Endothelial cell of umbilical vein (primary cell): Measurements from ENCODE around the gene PLPPR3.

Experiments
- EZH2 ChIP-seq: IDR thresholded peaks from 2 replicates; pipeline ENCODE4 v1.6.1; 2012; ENCODE audit warnings: borderline replicate concordance, low read depth, mild to moderate bottlenecking, moderate library complexity, low read length, inconsistent platforms; ENCODE audit not compliant: severe bottlenecking
- MYC ChIP-seq: IDR thresholded peaks from one replicate; pipeline ENCODE4 v1.6.1; 2011; ENCODE audit warnings: mild to moderate bottlenecking, low read depth, low read length
- POLR2A ChIP-seq: IDR thresholded peaks from 2 replicates; pipeline ENCODE4 v1.6.1; 2012; ENCODE audit warnings: low read depth, mild to moderate bottlenecking, control low read depth, low read length
- TF ChIP-seq, protein P1 (sequence below), 2 donors: IDR thresholded peaks; 1 replicate in 1 of 2; 2 replicates in 1 of 2; pipeline ENCODE4 v1.5.1; 2011; ENCODE audit warnings: low read length in 2 of 2, mild to moderate bottlenecking in 2 of 2, moderate library complexity in 2 of 2, control low read depth in 1 of 2, inconsistent platforms in 1 of 2, low read depth in 1 of 2; ENCODE audit not compliant: insufficient read depth in 1 of 2; ENCODE audit errors: extremely low read depth in 1 of 2
- TF ChIP-seq, protein P2 (sequence below): IDR thresholded peaks from 2 replicates; pipeline ENCODE4 v1.6.1; 2011; ENCODE audit not compliant: insufficient read depth, insufficient read length

DNA sequence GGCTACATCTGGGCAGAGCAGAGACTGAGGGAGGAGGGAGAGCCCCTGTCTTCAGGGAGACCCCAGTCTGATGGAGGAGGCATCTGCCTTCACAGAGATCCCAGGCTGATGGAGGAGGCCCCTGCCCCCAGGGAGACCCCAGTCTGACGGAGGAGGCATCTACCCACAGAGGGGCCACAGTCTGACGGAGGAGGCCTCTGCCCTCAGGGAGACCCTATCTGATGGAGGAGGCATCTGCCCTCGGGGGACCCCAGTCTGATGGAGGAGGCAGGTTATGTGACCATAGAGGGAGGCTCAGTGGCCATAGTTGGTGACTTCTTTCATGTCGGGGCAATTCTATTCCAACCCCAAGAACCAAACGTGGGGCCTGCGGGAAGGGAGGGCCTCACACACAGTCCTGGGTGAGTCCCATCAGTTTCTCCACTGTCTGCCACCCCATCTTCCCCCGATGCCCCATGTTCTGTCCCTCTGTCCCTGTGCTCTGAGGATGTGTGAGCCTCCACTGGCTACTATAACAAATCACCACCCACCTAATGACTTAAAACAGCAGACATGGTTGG is 56.5 kb downstream of the PLPPR3 start:
- TF ChIP-seq, protein P1, sequence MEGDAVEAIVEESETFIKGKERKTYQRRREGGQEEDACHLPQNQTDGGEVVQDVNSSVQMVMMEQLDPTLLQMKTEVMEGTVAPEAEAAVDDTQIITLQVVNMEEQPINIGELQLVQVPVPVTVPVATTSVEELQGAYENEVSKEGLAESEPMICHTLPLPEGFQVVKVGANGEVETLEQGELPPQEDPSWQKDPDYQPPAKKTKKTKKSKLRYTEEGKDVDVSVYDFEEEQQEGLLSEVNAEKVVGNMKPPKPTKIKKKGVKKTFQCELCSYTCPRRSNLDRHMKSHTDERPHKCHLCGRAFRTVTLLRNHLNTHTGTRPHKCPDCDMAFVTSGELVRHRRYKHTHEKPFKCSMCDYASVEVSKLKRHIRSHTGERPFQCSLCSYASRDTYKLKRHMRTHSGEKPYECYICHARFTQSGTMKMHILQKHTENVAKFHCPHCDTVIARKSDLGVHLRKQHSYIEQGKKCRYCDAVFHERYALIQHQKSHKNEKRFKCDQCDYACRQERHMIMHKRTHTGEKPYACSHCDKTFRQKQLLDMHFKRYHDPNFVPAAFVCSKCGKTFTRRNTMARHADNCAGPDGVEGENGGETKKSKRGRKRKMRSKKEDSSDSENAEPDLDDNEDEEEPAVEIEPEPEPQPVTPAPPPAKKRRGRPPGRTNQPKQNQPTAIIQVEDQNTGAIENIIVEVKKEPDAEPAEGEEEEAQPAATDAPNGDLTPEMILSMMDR (IDR thresholded peaks at IDR 0.05; ENCODE audit: extremely low read depth in 1 of 2, insufficient read depth in 1 of 2, low read depth in 1 of 2, low read length in 2 of 2), result no peak
- TF ChIP-seq, protein P2, sequence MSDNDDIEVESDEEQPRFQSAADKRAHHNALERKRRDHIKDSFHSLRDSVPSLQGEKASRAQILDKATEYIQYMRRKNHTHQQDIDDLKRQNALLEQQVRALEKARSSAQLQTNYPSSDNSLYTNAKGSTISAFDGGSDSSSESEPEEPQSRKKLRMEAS, result no peak
- no peak for TF ChIP-seq POLR2A
- no peak for TF ChIP-seq MYC
- no peak for TF ChIP-seq EZH2
